Lower leg skin (tissue), 4 donors: Measurements from ENCODE around the gene SH3GLB2. TPM values are rescaled to one million over a fixed set of nuclear protein-coding genes. Genes with fewer than 3 reads are reported as not detected.
A peak's percentile ranks its signal among the peaks of the same experiment; 100 is the strongest.

Experiments
- DNase-seq, 2 donors: peaks; one replicate each; pipeline ENCODE4 v3.0.0-alpha.2; 2019; ENCODE audit warnings: low spot score in 2 of 2
- H3K4me3 ChIP-seq: fragments of 200-600 bp; sonication (generic); 2 replicates; pipeline ENCODE4 v1.5.1; 2017; ENCODE audit warnings: mild to moderate bottlenecking, low read depth; ENCODE audit not compliant: poor library complexity, severe bottlenecking
- CTCF ChIP-seq, 3 donors: fragments of 450-650 bp; IDR thresholded peaks; one replicate each; pipeline ENCODE4 v1.5.1; 2016; ENCODE audit warnings: antibody characterized with exemption in 3 of 3, mild to moderate bottlenecking in 3 of 3, moderate library complexity in 2 of 3
- POLR2A ChIP-seq, 2 donors: fragments of 450-650 bp; IDR thresholded peaks; one replicate each; pipeline ENCODE4 v1.6.1; 2016 to 2017; ENCODE audit warnings: antibody characterized with exemption in 2 of 2, mild to moderate bottlenecking in 1 of 2, moderate library complexity in 1 of 2
- WGBS, 2 donors: methylation state at CpG; one replicate each; pipeline ENCODE4 v1.1.5; 2018; 5-methylcytosine and 5-hydroxymethylcytosine counted together
- intact Hi-C: fragments of 100-400 bp; cut with DNase I; formaldehyde crosslinking; loops from one replicate; pipeline ENCODE4 v1.15.0; 2023; ENCODE audit warnings: low total_unique reads
- total RNA-seq, 4 donors: library from RNA; depleted of rRNA; stranded (reverse); fragments of >200 nt; gene quantifications; one replicate each; pipeline ENCODE4 v1.1.0, GENCODE V29; 2016

The SH3GLB2 gene
- total RNA-seq, 4 donors from 2014 or later = 177 to 378 (median 207) TPM

DNA sequence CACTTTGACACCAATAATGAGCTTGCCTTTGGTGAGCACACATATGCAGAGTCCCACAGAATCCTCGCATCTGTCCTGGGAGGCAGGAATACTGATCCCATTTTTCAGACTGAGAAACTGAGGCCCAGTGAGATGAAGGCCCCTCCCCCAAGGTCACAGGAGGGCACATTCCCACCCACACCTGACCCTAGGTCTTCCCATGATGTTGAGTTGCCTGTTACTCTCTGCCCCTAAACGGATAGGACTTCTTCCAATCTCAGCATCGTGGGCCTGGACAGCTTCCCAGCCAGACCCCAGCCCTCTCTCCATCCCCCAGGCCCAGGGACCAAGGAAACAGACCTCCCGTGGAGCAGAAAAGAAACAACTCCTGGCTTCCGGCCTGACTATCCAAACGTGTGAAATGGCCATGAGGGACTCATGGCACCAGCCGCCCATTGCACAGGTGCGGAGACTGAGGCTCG is 877 bp downstream of the SH3GLB2 start:
- TF ChIP-seq CTCF (IDR thresholded peaks at IDR 0.05) (no peak), POLR2A (IDR thresholded peaks at IDR 0.05) (no peak)
- WGBS, 2 donors = 22 to 30% methylated on average over 9 of the region's 9 CpGs
- peak in 1 of 2 donors; percentile 41 for DNase-seq
- intact Hi-C loops = loop anchor here (5.0 kb wide), 1 partner anchor 145 kb away; the partner anchor contains the start of genes KYAT1 and LRRC8A
- peak overlapping the region; percentile 73 for H3K4me3 ChIP-seq

DNA sequence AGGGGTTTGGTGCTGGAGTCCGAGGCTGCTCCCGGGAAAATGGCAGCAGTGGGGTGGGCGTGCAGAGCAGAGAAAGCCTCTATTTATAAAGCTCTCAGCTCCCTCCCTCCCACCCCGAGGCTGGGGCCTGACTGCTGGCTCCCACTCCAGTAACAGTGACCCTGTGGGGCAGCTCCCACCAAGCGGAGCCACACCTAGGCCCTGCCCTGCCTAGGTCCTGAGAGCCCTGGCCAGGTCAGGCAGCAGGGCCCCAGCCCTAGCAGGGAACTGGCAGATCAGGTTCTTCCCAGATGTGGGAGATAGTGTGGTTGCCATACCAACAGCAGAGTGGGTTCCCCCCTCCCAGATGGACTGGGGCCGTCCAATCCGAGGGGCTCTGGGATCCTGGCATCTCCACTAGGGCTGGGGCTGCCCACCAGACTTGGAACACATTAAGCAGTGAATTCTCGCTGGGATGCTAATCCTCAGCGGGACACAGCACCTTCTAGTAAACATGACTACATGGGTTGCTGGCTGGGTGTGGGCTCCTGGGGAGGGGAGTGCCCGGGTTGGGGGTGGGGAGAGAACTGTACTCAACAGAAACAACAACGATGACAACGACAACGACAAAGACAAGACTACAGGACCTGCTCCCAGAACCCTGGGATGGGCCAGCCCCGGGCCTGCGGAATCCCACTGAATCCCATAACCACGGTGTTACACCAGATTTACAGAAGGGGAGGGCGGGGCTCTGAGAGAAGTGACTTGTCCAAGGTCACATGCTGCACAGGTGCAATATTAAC is 1.5 kb downstream of the SH3GLB2 start:
- WGBS, 2 donors = 24 to 38% methylated on average over 17 of the region's 17 CpGs
- intact Hi-C loops = loop anchor here (5.0 kb wide), 1 partner anchor 144 kb away; the partner anchor contains the start of genes KYAT1 and LRRC8A

DNA sequence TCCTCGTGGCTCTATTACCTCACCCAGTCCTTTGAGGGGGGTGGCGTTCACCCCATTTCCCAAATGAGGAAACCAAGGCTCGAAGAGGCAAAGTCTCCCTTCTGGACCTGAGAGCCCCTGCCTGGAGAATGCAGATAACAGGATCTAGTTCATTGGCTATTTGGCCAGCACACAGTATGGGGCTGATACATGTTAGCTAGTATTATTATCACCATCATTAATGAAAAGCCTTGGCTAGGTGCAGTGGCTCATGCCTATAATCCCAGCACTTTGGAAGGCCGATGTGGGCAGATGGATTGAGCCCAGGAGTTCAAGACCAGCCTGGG is 4.3 kb downstream of the SH3GLB2 start:
- WGBS, 2 donors = 59 to 64% methylated on average over 4 of the region's 4 CpGs
- H3K4me3 ChIP-seq = no peak overlapping the region
- DNase-seq = no peak
- TF ChIP-seq POLR2A (IDR thresholded peaks at IDR 0.05) = no peak
- TF ChIP-seq CTCF (IDR thresholded peaks at IDR 0.05) = no peak
- intact Hi-C loops = no loop called here

More for the DNA sequence above, 1.5 kb downstream of the SH3GLB2 start:
- DNase-seq = no peak
- H3K4me3 ChIP-seq = peak overlapping the region; percentile 73
- TF ChIP-seq POLR2A (IDR thresholded peaks at IDR 0.05) (no peak), CTCF (IDR thresholded peaks at IDR 0.05) (no peak)

- intact Hi-C loops = no loop called here
- no peak for TF ChIP-seq POLR2A (IDR thresholded peaks at IDR 0.05)
- TF ChIP-seq CTCF (IDR thresholded peaks at IDR 0.05) = no peak
- DNase-seq = no peak
- 69 to 70% methylated on average over 16 of the region's 16 CpGs for WGBS, 2 donors
- H3K4me3 ChIP-seq = no peak overlapping the region
Measured at GRCh38 chr9:129023036-129023907, 4.9 kb downstream of the SH3GLB2 start.

DNA sequence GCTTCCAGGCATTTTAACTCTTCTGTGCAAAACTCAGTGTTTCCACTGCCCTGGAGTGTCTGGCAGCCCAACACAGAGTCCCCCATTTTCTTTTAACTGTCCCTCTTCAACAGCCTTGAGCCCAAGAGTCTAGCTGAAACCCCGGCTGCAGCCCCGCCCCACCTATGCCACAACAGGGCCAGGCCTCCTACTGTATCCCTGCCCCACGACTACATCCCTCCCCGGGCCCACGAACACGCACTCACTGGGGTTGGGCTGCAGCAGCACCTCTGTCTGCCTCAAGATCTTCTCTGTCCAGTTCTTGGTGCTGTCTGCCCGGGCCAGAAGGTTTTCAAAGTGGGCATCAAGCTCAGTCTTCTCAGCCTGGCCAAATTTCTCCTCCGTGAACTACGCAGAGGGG is 6.1 kb downstream of the SH3GLB2 start:
- intact Hi-C loops = no loop called here
- no peak for TF ChIP-seq CTCF (IDR thresholded peaks at IDR 0.05)
- TF ChIP-seq POLR2A (IDR thresholded peaks at IDR 0.05) = no peak
- no peak for DNase-seq
- H3K4me3 ChIP-seq = no peak overlapping the region
- 82 to 84% methylated on average over 9 of the region's 9 CpGs for WGBS, 2 donors
